Kidney tubule cell (primary cell): ENCODE data around the gene FRK.
"Not testable (repeated sequence)": the region's sequence is repeated elsewhere in the genome, so short reads cannot be mapped to it uniquely, and the experiment has no call there.

Experiments used
- DNase-seq: peaks from one replicate; pipeline ENCODE4 v3.0.0-alpha.2; 2018; ENCODE audit warnings: low spot score

The FRK gene

GRCh38 chr6:116073765-116074440 lies 13.2 kb upstream of the FRK start:
- peak; percentile 78 for DNase-seq

- DNase-seq = no peak
Observed at GRCh38 chr6:116072368-116072767, 11.7 kb upstream of the FRK start.

- DNase-seq = peak; percentile 12
Observed at GRCh38 chr6:116070616-116071389, 10.1 kb upstream of the FRK start.

GRCh38 chr6:116070101-116070500 lies 9.4 kb upstream of the FRK start:
- no peak for DNase-seq

GRCh38 chr6:116066789-116067188 lies 6.1 kb upstream of the FRK start:
- DNase-seq = no peak

GRCh38 chr6:116064666-116065065 lies 4.0 kb upstream of the FRK start:
- DNase-seq = no peak

GRCh38 chr6:116062496-116062895 lies 1.8 kb upstream of the FRK start:
- DNase-seq = peak; percentile 64

- peak; percentile 80 for DNase-seq
Observed at GRCh38 chr6:116059713-116060571, 749 bp downstream of the FRK start.

- DNase-seq = peak; percentile 12
Observed at GRCh38 chr6:116057766-116058165, 2.9 kb downstream of the FRK start.

GRCh38 chr6:116055513-116055912 lies 5.2 kb downstream of the FRK start:
- DNase-seq = no peak

GRCh38 chr6:116051244-116051643 lies 9.4 kb downstream of the FRK start:
- DNase-seq = no peak

- no peak for DNase-seq
Observed at GRCh38 chr6:116050737-116051136, 10.0 kb downstream of the FRK start.

- DNase-seq = no peak
Observed at GRCh38 chr6:116049321-116049720, 11.4 kb downstream of the FRK start.

- peak; percentile 81 for DNase-seq
Observed at GRCh38 chr6:116047173-116047933, 13.3 kb downstream of the FRK start.

GRCh38 chr6:116046737-116047136 lies 14.0 kb downstream of the FRK start:
- no peak for DNase-seq

GRCh38 chr6:116046272-116046671 lies 14.4 kb downstream of the FRK start:
- not testable (repeated sequence) for DNase-seq

GRCh38 chr6:116041934-116042333 lies 18.8 kb downstream of the FRK start:
- DNase-seq = no peak

GRCh38 chr6:116040993-116041392 lies 19.7 kb downstream of the FRK start:
- no peak for DNase-seq

- no peak for DNase-seq
Observed at GRCh38 chr6:116036885-116037284, 23.8 kb downstream of the FRK start.

GRCh38 chr6:116036075-116036773 lies 24.5 kb downstream of the FRK start:
- no peak for DNase-seq

GRCh38 chr6:116035616-116036015 lies 25.1 kb downstream of the FRK start:
- DNase-seq = no peak
